RKO (cell line): ENCODE data around the gene SULT2B1.

Experiments
- DNase-seq: peaks from one replicate; pipeline ENCODE4 v3.0.0-alpha.2; 2016; ENCODE audit warnings: low spot score

SULT2B1 gene

DNA sequence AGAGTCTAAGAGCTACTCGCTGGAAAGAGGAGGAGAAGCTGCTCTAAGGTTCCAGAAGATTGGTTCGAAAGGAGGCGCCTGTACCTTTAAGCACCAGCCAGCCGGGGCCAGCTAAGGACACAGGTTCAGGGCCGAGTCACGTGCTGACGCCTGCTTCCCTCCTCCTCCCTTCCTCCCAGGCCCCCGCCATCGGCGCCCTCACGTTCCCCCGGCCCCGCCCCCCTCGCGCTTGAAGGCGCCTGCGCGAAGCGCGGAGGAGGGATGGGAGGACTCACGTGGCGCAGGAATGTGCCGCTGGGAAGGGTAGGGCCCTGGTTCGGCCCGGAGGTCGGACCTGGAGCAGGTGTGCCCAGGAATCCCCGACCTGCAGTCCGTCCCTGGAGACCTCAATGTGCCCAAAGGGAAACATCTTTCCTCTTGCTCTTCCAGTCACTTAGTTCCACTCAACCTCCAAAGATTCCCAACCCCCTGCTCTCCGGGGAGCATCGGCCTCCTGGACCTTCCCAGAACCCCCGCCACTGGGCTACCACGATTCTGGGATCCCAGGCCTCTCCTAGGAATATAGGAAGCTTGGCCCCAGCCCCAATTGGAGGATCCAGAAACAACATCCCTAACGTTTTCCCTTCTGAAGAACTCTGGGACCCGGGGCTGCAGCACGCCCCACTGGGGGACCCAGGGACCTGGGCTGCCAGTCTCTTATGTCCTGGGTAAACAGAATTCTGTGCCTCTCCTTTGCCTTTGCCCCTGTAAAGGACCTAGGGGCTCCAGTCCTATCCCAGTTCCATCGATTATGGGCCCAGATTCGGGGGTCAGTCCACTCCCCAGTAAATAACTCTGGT, 82.7 kb downstream of the SULT2B1 start:
- peak; percentile 97 for DNase-seq

DNA sequence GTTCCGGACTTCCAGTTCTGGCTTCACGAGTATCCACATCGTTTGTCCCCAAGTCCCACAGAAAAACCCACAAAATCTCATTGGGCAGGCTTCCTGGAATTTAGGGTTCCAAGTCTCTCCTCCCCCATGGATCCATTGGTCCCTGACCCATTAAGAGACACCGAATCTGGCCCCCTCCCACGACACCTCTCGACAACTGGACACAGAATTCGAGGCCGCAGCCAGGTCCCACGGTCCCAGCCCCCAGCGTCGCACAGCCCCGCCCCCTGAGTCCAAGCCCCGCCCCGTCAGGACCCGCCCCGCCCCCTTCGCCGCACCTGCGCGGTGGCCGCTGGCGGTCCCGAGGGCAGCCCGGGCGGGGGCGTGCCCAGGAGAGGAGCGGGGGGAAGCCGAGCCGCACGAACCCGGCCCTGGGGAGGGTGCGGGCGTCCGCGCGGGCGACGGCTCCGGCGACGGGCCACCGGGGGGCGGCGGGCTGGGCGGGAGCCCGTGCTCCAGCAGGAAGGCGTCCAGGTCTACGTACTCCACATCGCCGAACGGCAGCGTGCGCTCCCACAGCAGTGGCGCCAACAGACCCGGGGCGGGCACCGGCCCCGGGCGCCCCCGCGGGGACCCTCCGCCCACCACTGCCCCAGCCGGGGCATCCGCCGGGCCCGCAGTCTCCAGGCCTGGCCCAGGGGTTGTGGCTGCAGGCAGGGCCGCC, 83.4 kb downstream of the SULT2B1 start:
- peak; percentile 68 for DNase-seq

DNA sequence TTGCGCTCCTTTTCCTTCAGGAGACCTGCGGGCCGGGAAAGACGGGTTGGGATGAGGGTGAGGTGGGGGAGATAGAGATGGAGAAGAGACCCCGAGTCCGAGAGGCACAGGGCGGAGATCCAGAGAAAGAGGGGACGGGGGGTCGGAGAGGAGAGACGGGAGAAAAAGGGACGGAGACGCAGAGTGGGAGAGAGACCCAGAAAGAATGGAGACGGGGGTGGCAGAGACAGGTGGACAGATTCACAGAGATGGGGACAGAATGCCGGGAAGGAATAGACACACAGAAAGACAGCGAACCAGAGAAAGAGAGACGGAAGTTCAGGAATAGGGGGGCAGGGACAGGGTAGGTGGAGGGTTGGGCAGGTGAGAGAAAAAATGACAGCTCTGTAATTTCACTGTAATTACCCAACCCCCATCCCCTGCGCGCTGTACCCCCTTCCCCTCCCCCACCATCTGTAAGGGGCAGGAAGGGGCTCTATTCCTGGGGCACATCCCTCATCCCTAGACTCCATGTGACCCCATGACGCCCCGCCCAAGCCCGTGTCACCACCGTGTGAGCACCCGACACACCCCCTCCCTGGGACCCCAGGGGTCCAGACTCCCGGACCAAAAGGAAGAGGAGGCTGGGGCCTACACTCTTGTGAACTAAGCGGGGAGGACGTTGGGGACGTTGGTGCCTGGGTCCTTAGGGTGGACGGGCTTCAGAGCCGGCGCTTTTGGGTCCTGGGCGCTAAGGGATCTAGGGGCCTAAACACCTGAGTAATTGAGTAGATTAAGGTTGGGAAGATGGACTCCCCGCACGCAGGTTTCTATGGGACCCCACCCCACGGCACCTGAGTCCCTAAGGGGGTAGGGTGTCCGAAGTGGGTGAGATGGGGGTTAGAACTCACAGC, 84.2 kb downstream of the SULT2B1 start:
- no peak for DNase-seq

DNA sequence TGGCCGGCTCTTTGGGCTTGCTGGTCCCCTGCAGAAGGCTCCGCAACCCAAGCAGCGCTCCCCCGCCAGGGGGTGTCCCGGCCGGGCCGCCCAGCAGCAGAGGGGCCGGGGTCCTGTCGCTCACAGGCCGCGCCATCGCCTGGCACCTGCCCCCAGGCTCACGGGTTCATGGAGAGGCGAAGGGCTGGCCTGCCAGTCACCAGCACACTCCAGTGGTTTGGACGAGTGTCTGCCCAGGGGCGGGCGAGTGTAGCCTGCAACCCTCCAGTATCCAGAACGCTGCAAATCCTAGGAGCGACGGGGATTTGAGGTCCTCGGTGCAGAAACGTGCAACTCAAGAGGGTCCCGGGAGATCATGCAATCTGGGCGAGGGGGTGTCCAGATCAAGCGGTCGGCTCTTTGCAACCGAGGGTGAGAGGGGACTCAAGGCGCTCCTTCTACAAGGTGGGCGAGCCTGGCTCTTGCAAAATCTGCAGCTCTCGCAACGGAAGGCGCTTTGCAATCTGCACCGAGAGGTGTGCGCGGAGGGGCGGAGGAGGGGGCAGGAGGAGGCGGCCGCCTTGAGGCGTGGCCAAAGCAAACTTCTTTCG, 85.0 kb downstream of the SULT2B1 start, which contains the start of gene DBP:
Gene DBP (minus strand): TSS at position 521 of the 590 bp plus-strand sequence. CDS start 385 bp downstream, at position 136.
- DNase-seq: peak; percentile 73

DNA sequence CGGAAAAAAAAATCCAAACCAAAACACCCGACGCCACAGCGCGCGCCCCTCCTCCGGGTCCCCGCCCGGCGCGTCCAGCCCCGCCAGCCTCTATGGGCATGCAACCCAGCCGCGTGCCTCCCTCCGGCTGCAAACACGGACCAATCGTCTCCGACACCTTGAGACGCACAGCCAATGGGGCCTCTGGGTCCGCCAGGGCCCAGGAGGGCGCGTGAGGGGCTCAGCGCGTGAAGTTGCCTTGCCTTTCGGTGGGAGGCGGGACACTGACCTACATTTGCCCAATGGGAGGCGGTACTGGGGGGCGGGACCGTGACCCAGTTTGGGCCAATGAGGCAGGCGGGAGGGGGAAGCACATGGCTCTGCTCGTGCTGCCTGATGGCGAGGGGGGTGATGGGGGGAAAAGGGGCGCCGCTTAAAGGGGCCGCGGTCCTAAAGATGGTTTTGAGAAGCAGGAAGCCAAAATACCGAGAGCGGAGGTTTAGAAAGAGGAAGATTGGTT, 85.5 kb downstream of the SULT2B1 start:
- peak; percentile 99 for DNase-seq

DNA sequence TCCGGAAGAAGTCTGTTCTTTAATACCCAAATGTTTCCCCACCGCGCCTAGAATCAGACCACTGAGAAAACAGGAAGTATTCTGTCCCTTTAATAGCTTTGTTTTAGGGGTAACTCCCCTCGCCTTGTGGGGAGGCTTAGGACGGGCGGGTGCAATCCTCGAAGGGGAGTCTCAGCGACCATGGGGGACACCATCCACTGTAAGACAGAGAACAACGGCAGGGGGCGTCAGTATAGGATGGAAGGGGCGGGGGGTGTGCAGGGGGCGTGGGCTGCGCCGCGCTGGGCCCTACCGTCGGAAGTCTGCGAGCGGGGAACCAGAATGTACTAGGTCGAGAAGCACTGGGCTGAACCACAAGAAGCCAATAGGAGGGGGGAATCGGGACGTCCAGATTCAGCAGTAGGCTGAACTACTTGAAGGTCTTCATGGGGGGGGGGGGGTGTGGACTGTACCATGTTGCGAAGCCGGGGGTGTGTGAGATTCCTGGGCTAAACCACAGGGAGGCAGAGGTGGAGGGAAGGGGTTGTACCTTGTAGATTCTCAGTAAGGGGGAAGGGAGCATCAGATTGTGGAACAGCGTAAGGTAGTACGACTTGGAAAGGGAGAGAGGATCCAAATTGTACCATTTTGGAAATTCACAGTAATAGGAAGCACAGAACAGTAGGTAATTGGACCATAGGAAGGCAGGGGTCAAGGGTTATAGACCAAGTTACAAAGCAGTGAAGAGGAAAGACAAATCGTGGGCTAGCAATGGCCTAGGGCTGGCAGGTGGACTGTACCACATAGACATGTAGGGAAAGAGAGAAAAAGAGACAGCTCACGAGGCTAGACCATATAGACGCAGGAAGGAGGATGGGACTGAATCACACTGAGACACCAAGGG, 86.2 kb downstream of the SULT2B1 start:
- peak; percentile 96 for DNase-seq

DNA sequence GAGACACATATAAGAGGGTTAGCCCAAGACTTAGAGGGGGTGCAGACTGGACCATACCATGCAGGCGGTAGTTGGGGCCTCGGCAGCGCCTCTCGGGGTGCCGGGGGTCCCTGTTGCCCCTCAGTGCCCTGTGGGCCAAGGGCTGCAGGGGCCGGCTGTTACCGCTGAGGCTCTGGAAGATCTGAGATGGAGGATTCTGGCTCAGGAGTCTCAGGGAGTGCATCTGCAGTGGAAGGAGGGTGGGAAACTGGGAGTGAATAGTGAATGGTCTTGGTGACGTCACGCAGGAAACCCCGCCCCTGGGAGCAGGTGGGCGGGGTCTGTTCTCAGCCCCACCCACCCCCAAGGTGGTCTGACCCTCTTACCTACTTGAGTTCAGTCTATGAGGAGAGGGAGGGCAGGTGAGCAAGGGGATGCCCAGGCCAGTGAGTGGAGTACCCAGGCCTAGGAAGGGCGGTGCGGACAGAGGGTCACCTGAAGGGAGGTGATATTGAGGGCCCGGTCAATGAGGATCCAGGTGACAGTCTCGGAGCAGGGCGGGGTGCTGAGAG, 86.9 kb downstream of the SULT2B1 start:
- DNase-seq: no peak

DNA sequence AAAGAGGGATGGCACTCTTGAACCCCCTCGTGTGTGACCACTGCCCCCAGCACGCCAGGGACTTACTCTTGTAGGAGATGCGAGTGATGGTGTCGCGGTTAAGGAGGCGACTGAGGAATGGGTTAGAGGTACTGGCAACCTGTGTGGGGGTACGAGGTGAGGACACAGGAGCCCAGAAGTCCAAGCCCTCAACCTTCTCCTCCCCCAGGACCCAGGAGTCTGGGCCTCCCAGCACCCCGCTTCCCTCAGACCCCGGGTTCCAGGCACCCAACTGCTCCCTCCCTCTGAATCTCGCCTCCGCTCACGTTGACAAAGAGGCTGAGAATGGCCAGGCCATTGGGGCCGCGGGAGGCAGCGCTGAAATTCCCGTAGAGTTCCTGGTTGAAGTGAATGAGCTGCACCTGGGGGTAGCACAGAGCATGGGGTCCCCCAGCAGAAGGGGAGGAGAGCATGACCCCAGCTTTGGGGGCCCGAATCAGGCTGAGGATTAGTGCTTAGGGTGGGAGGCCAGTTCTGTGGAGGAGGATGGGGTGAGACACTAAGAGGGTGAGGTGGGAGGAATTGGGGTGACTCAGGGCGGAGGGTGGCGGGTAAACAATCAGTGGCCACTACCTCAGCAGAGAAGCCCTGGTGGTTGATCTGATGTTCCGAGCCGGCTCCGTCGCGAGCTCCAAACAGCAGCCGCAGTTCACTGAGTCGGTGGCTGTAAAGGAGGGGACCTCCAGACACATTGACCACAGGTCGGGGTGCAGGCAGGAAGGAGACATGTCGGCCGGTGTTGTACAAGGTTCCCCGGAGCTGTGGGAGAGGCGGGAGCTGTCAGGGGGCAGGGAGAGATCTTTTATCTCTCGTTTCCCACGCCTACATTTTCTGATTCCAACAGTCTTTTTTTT, 87.8 kb downstream of the SULT2B1 start:
- DNase-seq: peak; percentile 77

DNA sequence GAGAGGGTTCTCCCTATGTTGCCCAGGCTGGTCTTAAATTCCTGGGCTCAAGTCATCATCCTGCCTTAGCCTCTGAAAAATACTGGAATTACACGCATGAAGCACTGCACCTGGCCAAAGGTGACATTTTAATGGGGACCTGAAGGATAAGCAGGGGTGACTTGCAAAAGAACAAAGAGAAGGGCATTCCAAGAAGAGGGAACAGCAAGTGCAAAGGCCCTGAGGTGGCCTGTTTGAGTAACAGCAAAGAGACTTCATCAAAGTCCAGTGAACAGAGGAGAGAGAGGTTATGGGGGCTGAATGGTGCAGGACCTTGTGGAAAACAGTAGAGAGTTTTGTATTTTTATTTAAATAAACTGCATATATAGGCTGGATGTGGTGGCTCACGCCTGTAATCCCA, 89.9 kb downstream of the SULT2B1 start:
- no peak for DNase-seq

DNA sequence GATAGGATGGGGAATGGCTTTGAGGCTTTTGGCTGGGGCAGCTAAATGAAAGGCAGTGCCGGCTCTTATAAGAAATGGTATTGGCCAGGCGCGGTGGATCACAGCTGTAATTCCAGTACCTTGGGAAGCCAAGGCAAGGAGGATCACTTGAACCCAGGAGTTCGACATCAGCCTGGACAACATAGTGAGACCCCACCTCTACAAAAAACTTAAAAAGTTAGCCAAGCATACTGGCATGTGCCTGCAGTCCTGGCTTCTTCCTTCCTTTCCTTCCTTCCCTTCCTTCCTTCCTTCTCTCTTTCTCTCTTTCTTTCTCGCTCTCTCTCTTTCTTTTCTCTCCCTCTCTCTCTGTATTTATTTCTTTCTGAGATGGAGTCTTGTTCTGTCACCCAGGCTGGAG, 90.9 kb downstream of the SULT2B1 start:
- no peak for DNase-seq

DNA sequence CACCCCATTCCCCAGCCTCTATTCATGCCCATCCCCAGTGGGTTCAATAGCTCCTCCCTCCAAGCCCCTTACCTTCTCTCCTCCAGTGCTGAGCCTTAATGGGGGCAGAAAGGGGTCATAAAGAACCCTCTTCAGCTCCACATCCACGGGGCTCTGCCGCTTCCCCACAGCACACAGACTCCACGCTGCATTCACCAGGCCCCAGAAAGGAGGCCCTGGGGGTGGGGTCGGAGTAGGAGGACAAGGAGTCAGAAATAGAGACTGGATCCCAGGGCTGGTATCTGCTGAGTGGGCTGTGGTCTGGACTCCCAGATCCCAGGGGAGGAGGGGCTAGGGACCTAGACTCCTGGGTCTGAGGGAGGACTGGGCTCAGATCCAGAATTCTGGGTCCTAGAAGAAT, 92.4 kb downstream of the SULT2B1 start:
- no peak for DNase-seq

DNA sequence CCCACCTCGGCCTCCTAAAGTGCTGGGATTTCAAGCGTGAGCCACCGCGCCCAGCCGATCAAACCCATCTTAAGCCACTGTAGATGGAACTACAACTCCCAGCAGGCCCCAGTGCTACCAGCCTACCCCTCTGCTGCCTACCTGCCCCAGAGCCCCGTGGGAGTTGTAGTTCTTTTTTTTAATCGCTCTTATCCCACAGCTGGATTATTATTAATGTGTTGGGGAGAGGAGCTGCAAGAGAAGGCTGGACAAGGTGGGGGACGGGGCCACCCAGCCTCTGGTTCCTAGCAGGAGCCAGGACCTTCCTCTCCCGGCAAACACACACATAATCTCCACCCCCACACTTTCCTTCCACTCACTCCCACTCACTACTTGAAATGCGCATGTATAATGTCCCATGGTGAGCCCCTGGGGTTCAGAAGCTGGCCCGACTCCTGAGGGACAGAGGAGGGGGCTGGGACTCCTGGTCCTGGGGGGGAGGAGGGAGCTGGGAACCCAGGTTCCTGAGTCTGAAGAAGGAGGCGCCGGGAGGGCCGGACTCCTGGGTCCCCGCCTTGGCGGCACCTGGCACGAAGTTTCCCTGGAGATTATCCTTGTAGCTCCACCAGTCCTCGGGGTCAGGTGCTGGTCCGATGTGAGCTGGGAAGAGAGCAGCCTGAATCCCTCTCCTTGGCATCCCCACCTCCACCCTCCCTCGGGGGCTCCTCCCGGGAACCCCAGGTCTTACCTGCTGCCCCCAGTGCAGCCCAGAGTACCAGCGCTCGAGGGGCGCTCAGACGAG, 93.1 kb downstream of the SULT2B1 start:
- DNase-seq: peak; percentile 88

DNA sequence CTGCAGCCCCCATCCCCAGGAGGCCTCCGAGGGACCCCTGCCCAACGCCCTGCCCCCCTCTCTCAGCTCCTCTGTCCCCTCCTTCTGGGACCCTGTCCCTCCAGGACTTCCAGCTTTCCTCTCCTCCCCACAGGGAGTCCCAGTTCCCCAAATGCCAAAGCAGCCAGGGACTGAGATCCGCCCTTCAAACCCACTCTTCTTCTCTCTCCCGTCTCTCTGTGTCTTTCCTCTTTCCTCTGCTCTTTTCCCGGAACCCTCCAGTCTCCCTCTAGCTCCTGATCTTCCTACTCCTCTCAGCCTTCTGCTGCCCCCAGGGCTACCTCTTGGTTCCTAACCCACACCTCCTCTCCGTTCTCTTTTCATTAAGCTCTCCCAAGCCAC, 93.6 kb downstream of the SULT2B1 start:
- no peak for DNase-seq

DNA sequence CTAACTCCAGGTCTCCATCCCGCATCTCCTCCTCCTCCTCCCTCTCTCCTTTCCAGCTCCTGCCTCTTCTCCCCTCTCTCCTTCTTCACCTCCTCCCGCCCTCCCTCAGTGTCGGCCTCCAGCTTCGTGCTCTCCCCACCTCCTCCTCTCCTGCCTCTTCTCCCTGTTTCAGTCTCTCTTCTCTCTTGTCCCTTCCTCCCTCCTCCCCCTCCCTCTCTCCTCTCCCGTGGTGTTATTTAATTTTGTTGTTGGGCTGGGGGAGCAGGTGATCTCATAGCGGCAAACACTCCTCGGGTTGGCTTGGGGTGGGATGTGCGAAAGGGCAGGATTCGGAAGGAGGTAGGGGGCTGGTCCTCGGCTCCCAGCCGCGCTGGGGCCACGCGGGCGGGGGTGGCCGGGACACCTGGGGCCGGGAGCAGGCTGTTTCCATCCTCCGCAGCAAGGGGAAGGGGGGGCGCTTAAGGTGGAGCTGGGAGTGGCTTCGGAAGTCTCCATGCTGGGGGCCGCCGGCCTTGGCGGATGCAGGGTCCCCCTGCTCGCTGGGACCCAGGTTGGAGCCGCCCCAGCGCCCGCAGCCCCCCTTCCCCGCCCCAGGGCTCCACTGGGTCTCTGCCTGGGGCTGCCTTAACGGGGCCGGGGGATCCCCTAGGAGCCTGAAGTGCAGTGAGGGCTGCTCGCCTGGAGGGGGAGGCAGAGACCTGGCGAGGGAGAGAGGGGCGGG, 94.2 kb downstream of the SULT2B1 start, which contains the start of gene CA11:
Gene CA11 (minus strand): TSS at position 187 of the 721 bp plus-strand sequence. CDS start 555 bp downstream, outside the sequence.
- DNase-seq: peak; percentile 86

DNA sequence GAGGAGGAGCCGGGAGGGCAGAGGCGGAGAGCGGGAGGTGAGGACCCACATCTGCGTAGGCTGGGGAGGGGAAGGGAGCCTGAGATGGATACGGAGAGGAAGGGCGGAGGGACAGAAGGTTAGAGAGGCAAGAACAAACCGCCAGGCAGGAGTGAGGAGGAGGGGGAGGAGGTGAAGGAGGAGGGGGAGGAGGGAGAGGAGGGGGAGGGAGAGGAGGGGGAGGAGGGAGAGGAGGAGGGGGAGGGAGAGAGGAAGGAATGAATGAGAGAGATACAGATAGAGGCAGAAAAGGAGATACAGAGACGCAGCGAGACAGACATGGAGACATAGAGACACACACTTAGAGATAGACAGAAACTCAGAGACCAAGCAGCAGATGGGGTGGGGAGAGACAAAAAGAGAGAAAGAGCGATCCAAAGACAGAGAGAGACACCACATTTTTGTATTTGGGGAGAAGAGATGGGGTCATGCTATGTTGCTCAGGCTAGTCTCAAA, 94.8 kb downstream of the SULT2B1 start:
- DNase-seq: no peak

DNA sequence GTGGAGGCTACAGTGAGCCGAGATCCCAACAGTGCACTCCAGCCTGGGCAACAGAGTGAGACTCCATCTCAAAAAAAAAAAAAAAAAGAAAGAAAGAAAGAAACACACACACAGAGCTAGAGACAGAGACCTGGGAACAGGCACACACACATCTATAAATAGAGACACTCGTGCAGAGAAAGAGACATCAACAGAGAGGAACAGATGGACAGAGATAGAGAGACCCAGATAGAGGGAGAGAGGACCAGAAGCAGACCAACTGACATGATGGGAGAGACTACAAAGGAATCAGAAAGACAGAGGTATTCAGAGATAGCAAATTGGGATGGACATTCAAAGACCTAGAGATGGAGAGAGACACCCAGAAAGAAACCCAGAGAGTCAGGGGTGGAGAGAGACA, 96.2 kb downstream of the SULT2B1 start:
- DNase-seq: no peak
